Kidney glomerular epithelial cell (primary cell): ENCODE data around the gene INPP5A.
A peak's percentile ranks its signal among the peaks of the same experiment; 100 is the strongest.
"Not testable (repeated sequence)": the region's sequence is repeated elsewhere in the genome, so short reads cannot be mapped to it uniquely, and the experiment has no call there.

Experiments used
- DNase-seq: peaks from one replicate; lab custom pipeline; 2025; lab: John Stamatoyannopoulos, UW

Gene INPP5A

DNA sequence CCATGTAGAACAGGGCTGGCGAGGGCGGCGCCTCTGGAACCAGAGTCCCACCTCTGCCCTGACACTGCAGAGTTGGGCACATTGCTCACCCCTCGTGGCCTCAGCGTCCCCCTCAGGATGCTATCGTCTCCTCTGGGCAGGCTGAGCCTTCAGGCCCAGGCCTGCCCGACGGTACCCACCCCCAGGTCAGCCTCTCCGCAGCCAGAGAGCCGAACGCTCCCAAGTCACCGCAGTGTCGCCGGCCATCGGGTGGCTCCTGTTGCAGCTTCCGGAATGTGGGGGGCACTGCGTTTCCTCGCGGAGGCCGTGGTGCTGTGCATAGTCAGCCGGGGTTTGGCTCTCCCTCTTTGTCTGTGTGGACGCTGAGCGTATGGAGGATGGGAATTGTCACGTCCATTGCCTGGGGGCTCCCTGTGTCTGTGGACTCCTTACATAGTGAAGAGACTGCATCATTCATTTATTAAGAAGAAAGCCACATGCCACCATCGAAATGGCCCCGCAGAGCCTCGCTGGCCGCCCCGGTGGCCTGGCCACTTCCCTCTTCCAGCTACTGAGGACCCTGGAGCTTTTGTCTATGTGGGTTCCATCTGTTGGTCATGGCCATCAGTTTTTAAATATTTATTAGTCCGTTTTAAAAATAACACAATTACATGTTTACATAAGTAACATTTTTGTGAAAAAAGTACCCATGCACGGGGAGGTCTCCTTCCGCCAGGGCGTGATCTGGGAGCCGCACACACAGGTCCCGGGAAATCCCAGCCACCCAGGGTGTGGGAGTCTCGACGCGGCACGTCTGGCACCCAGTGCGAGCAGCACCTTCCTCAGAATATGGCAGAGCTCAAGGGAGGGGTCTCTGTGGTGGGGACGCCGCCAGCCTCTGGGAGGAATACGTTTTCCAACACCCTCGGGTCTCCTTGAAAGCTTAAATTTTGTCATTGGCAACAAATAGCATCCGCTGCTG lies 232.8 kb downstream of the INPP5A start:
- no peak for DNase-seq

DNA sequence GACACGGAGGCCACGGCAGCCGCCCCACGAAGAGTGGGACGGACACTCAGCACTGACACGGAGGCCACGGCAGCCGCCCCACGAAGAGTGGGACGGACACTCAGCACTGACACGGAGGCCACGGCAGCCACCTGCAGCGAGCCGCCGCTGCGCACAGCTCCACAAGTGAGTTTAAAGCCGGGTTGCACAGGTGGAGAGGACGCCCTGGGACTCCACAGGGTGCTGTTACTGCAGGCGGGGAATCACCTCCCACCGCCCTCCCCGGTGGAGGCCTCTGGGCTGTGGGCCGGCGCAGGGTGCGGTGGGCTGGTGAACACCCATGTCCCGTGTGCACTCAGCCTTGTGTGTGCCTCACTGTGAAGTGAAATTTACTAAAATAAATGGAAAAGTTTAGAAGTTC lies 235.2 kb downstream of the INPP5A start:
- DNase-seq = not testable (repeated sequence)

- peak; percentile 13 for DNase-seq
Measured at GRCh38 chr10:132774181-132774901, 236.8 kb downstream of the INPP5A start.

DNA sequence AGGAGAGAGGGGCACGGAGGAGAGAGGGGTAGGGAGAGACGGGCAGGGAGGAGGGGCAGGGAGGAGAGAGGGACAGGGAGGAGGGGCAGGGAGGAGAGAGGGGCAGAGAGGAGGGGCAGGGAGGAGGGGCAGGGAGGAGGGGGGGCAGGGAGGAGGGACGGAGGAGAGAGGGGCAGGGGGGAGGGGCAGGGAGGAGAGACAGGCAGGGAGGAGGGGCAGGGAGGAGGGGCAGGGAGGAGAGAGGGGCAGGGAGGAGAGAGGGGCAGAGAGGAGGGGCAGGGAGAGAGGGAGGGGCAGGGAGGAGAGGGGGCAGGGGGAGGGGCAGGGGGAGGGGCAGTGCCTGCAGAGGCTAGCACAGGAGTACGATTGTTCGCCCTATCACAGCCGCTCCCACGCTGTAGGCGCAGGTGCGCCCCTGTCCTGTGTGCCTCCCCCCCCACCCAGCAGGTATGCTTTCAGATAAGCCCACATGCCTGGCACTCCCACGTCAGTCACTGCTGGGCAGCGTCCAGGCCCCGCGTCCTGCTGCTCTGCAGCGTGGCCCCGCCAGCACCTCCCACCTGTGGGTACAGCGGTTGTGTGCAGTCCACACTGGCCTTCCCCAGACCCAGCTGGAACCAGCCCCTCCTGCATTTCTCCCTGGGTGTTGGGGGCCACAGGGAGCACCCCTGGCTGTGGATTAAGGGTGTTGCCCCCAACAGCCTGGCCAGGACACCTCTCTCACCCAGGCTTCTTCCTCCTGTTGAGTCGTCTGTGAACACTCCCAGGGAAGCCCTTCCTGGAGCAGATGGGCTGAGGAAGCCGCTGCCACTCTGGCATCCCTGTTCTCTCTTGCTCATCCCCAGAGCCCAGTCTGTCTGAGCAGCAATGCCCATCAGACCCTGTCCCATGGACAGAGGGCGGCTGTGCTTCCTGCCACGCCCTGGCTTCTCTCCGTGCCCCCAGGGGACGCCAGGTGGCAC lies 237.6 kb downstream of the INPP5A start:
- DNase-seq = no peak

- DNase-seq = no peak
Measured at GRCh38 chr10:132776186-132776585, 238.6 kb downstream of the INPP5A start.

DNA sequence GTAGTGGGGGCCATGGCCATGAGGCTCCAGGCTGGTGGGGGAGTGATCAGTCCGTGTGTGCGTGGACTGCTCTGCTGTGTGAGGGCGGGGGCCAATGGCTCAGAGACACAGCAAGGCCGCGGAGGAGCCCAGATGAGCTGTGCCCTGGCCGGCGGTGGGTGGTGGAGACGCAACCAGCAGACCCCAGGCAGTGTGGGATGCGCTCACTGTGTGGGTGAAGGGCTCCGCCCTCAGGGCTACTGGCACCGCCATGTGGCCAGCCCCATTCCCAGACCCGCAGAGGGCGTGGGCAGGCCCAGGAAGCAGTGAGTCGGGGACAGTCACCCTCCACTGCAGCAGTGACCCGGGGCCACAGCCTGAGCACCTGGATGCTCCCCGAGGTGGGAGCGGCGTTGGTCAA lies 239.2 kb downstream of the INPP5A start:
- no peak for DNase-seq

GRCh38 chr10:132777441-132777840 lies 239.9 kb downstream of the INPP5A start:
- no peak for DNase-seq

GRCh38 chr10:132779549-132780294 lies 242.1 kb downstream of the INPP5A start:
- no peak for DNase-seq

DNA sequence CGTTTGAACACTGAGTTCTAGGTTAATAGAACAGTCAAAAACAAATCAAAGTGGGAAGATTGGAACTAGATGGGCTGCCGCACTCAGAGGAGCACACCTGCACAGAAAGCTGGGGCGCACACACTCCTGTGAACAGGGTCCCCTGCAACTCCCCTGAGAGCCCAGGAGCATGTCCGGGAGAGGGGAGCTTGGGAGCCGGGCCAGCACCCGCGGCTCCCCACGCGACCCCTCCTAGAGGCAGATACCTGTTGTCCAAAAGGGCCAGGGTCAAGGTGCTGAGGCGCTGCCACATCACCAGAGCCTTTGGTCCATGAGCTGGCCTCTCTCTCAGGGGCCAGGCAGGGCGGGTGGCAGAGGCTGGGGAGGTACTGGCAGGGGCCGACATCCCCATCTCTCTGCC lies 242.8 kb downstream of the INPP5A start:
- DNase-seq = no peak

GRCh38 chr10:132781556-132781955 lies 244.0 kb downstream of the INPP5A start:
- DNase-seq = no peak

DNA sequence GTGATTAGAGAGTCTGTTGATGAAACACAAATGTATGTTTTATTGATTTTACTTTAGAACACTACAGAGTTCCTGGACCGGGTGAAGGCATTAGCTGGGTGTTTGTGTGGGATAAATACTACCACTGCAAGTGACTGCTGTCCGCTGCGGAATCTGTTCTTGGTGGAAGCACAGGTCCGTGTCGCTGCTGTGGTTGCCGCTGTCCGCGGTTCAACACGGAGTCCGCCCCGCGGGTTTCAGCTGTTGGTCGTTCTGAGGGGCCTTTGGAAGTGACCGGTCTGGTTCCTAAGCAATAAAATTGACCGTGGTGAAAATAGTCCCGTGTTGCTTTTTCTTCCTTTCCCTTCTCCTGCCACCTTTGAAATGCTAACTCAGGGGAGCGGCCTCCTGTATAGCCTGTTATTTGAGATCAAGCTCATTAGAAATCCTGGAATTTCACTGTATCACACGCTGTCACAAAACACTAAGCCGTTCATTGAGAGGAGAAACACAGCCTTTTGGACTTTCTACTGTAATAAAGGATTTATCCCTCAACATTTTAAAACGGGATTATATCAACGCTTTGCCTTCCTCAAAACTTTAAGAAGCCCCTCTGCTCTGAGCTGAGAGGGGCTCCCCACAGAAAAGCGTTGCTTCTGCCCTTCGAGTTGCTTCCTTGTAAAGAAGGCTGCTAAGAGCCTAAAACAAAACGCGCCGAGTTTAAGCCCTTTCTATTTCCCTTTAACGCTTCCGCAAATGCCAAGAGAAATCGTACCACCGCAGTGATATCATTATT lies 245.8 kb downstream of the INPP5A start:
- DNase-seq = no peak

- DNase-seq = no peak
Measured at GRCh38 chr10:132783940-132784865, 246.6 kb downstream of the INPP5A start.

- no peak for DNase-seq
Measured at GRCh38 chr10:132784866-132785722, 247.5 kb downstream of the INPP5A start.

- no peak for DNase-seq
Measured at GRCh38 chr10:132785723-132786475, 248.3 kb downstream of the INPP5A start, which contains the start of gene NKX6-2. NKX6-2 (minus strand) TSS chr10:132786147; CDS start chr10:132785948, 199 bp downstream.

DNA sequence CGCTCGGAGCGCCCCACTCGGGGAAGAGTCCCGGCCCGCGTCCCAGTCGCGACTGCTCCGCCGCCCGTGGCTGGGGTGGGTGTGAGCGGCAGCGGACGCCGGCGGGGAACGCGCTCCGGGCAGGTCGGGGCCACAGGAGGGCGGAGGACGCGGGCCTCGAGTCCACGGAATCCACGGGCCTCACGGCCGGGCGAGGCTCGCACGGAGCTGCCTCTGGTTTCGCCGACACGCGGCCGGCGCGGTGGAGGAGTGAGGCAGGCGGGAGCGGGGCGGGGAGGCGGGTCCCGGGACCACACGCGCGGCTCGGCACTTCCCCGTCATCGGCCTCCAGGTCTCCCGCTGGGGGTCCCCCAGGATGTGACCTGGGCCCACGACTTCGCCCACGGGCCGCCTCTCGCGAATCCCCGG lies 248.9 kb downstream of the INPP5A start:
- DNase-seq = no peak

DNA sequence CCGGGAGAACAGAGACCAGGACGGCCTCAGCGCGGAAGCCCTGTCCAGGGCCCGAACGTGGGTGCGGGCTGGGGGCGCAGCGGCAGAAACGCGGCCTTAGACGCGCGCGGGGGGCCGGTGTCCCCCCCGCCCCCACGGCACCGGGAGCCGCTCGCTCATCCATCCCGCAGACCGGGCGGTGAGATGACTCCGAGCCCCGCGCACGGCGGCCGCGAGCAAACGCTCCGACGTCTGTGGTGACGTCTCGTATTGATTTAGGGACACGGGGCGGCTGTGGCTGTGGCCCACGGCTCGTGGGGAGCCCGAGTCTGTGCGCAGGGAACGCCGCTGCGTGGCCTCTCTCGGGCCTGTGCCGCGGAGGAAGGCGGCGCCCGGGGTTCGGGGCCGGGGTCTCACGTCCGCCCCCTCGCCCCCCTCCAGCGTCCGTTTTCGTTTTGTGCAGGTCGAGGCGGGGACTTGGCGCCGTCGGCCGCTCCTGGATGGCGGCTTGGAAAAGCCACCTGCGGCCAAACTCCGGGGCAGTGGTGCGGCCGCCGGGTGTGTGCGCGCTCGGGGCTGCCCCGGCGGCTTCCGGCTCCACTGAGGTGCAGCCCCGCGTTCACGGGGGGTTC lies 249.4 kb downstream of the INPP5A start:
- no peak for DNase-seq
